Astrocyte of the cerebellum (primary cell): ENCODE results near the gene SEL1L2.

Source experiments
- DNase-seq: peaks from one replicate; pipeline ENCODE4 v3.0.0-alpha.2; 2011; ENCODE audit warnings: low read depth
- H3K4me3 ChIP-seq: 2 replicates; pipeline ENCODE4 v1.5.1; 2011; ENCODE audit warnings: mild to moderate bottlenecking, low read depth, low read length, moderate library complexity
- in situ Hi-C: cut with HindIII; loops from 2 replicates; pipeline ENCODE4 v1.10.0; 2017; ENCODE audit warnings: low sequenced_read_pairs
- TF ChIP-seq, protein P1 (sequence below): IDR thresholded peaks from 2 replicates; pipeline ENCODE4 v1.5.1; 2012; ENCODE audit warnings: low read length, low read depth, moderate library complexity, mild to moderate bottlenecking; ENCODE audit errors: missing control alignments

SEL1L2 gene

DNA sequence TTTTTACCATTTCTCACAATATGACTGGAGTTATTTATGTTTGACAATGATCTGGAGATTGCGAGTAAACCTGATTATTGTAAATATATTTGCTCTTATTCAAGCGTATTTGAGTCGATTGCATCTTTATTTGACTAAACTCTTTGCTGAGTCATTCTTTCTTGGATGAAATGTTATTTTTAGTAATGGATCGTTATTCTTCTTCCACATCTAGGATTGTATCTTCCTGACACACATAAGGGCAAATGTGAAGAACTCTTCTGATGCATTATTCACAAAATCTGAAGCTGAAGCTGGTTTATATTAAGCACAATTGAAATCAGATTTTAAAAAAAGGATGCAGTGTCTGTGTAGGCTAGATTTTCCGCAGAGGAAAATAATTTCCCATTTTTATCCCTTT lies 68.2 kb downstream of the SEL1L2 start:
- DNase-seq: no peak
- in situ Hi-C loops: no loop called here
- no peak overlapping the region for H3K4me3 ChIP-seq
- TF ChIP-seq, protein P1, sequence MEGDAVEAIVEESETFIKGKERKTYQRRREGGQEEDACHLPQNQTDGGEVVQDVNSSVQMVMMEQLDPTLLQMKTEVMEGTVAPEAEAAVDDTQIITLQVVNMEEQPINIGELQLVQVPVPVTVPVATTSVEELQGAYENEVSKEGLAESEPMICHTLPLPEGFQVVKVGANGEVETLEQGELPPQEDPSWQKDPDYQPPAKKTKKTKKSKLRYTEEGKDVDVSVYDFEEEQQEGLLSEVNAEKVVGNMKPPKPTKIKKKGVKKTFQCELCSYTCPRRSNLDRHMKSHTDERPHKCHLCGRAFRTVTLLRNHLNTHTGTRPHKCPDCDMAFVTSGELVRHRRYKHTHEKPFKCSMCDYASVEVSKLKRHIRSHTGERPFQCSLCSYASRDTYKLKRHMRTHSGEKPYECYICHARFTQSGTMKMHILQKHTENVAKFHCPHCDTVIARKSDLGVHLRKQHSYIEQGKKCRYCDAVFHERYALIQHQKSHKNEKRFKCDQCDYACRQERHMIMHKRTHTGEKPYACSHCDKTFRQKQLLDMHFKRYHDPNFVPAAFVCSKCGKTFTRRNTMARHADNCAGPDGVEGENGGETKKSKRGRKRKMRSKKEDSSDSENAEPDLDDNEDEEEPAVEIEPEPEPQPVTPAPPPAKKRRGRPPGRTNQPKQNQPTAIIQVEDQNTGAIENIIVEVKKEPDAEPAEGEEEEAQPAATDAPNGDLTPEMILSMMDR: no peak

DNA sequence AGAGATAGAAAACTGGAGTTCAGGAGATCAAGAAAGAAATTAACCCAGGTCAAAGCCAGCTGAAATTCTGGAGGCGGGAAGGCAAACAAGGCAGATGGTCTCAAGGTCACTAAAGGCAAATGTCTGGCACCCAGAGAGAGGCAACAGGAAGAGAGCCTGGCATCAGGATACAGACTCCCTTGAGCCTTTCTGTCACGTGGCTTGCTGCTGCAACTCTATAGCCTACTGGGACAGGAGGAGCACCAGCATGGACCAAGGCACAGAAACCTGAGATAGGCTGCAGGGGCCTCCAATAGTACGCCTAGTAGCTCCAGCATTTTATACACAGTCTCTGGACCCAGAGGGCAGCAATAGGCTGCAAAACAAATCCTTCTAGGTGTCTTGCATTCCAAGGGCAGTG lies 75.1 kb downstream of the SEL1L2 start:
- in situ Hi-C loops: no loop called here
- no peak overlapping the region for H3K4me3 ChIP-seq
- no peak for DNase-seq
- TF ChIP-seq, protein P1: no peak

DNA sequence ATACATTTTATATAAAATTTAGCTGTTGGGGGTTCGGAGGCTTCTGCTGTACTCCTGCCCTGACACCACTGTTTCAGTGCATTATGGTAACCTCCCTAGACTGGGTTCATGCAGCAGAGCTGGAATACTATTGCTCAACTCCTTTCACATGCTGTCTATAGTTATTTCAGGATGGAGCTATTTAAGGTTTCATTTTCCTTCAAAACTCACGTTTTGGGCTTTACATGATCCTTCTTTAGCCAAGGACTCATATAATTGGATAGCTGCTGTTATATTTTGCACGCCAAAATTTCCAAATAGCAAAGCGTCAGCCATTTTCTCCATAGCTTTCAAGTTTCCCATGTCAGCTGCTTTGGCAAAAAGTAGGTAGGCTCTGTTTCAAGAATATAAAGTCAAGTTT lies 76.8 kb downstream of the SEL1L2 start:
- no peak overlapping the region for H3K4me3 ChIP-seq
- TF ChIP-seq, protein P1: no peak
- in situ Hi-C loops: no loop called here
- no peak for DNase-seq

DNA sequence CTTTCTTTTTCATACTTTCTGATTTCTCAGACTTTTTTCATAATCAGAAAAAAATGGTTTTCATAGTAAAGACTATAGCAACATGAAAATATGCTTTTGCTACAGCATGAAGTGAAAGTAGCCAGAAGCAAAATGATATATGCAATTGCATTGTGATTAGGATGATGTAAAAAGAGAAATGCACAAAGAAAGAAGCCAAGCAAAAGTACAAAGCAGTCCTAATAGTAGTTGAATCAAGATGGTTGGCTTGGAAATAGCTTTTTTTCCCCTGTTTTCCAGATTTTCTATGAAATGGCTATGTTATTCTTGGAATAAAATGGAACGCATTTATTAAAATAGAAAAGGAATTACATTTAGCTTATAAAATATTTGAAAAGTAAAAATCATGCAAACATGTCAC lies 77.3 kb downstream of the SEL1L2 start:
- TF ChIP-seq, protein P1: no peak
- in situ Hi-C loops: no loop called here
- no peak for DNase-seq
- no peak overlapping the region for H3K4me3 ChIP-seq

DNA sequence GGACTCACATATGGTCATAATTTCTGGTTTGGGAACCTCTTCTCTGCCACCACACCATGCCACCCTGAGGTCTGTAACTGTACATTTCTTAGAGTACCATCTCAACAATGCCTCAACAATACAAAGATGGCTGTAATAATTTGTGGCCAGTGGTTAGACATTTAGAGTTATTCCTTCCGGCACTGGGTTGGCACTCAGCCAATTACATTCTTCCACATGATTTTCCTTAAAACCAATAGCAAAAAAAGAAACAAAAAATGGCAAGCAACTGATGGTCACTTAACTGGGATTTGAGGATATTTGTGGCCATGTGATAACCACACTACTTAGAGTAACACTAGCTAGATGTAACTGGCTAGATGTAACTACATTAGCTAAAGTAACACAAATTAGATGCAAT lies 79.9 kb downstream of the SEL1L2 start:
- TF ChIP-seq, protein P1: no peak
- DNase-seq: no peak
- no peak overlapping the region for H3K4me3 ChIP-seq
- in situ Hi-C loops: no loop called here

DNA sequence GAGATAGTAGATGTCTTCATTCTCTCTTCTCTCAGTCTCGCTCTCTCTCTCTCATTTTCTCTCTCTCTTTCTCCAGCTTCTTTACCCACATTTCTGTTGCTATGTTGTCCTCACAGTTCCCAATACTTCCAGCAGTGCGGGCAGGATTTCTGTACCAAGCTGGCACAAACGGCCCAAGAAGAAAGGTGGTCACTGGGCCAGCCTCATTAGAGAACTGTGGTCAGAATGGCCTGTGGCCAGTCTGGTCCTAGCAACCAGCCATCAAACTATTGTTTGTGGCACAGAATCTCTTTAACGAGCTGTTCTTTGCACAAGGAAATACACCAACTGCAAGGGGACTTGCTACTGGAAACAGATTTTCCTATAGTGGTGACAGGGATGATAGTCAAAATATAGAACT lies 81.3 kb downstream of the SEL1L2 start:
- DNase-seq: no peak
- TF ChIP-seq, protein P1: no peak
- no peak overlapping the region for H3K4me3 ChIP-seq
- in situ Hi-C loops: no loop called here

DNA sequence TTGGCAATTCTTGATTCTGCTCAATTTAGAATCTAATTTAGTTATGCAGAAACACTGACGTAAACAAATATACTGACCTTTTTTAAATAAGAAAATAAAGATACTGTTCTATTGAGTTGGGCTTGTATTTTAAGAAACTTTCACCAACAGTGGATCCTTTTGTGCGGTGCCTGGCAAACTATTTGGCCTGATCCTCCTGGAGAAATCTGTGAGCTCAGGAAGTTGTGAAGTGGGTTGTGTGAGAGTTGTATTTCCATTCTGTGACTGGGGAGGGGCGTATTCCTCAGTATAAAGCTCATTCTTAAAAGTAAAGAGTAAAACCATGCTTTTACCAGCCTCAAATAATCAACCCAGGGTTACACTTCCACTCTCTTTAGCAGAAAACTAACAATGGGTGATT lies 85.6 kb downstream of the SEL1L2 start:
- DNase-seq: no peak
- H3K4me3 ChIP-seq: no peak overlapping the region
- TF ChIP-seq, protein P1: no peak
- in situ Hi-C loops: no loop called here
